Measurements from ENCODE around the gene FN1.

Gene FN1

GRCh38 chr2:215479121-215479520, 43.3 kb upstream of the FN1 start:
- Histone ChIP-seq H3K36me3 (ENCODE audit: control insufficient read depth, insufficient read depth, low read length) (no peaks in the 10 kb centered on the region), H3K4me2 (ENCODE audit: low read length) (no peak overlapping the region), H4K5ac (ENCODE audit: low read length) (no peak overlapping the region), H3K27ac (ENCODE audit: low read depth, low read length) (no peak overlapping the region), H4K8ac (ENCODE audit: low read depth, low read length) (no peak overlapping the region), H3K79me2 (ENCODE audit: control insufficient read depth, insufficient read depth, low read length) (no peaks in the 10 kb centered on the region), H3K9ac (ENCODE audit: low read length) (no peak overlapping the region), H2BK15ac (replicated peaks; ENCODE audit: low read depth) (no peak overlapping the region), H3K23ac (ENCODE audit: low read length) (no peak overlapping the region), H3K4ac (ENCODE audit: low read depth, low read length) (no peak overlapping the region), H2AK5ac (ENCODE audit: low read length) (no peak overlapping the region), H3K4me3 (ENCODE audit: low read length) (no peak overlapping the region), H2BK5ac (ENCODE audit: low read length) (no peak overlapping the region), H3K79me1 (ENCODE audit: low read length) (no peaks in the 10 kb centered on the region), H3K27me3 (ENCODE audit: insufficient read depth, low read length, poor library complexity) (no peaks in the 10 kb centered on the region), H3K56ac (ENCODE audit: low read length) (no peak overlapping the region), H2BK120ac (ENCODE audit: low read depth, low read length) (no peak overlapping the region), H3K18ac (ENCODE audit: low read length) (no peak overlapping the region), H3K4me1 (ENCODE audit: control insufficient read depth, low read depth, low read length) (no peaks in the 10 kb centered on the region)
- DNase-seq, result no peak
- WGBS (ENCODE audit: extremely low coverage, insufficient coverage, low lambda C conversion rate), result no CpG with 5 or more reads among the region's 2 CpGs

GRCh38 chr2:215476424-215476823, 40.6 kb upstream of the FN1 start:
- Histone ChIP-seq H3K18ac (ENCODE audit: low read length) (no peak overlapping the region), H4K8ac (ENCODE audit: low read depth, low read length) (no peak overlapping the region), H4K5ac (ENCODE audit: low read length) (no peak overlapping the region), H2BK15ac (replicated peaks; ENCODE audit: low read depth) (no peak overlapping the region), H2BK5ac (ENCODE audit: low read length) (no peak overlapping the region), H3K79me1 (ENCODE audit: low read length) (no peaks in the 10 kb centered on the region), H3K4me2 (ENCODE audit: low read length) (no peak overlapping the region), H3K79me2 (ENCODE audit: control insufficient read depth, insufficient read depth, low read length) (no peaks in the 10 kb centered on the region), H3K9ac (ENCODE audit: low read length) (no peak overlapping the region), H3K4me1 (ENCODE audit: control insufficient read depth, low read depth, low read length) (no peaks in the 10 kb centered on the region), H3K23ac (ENCODE audit: low read length) (no peak overlapping the region), H3K27ac (ENCODE audit: low read depth, low read length) (no peak overlapping the region), H3K4me3 (ENCODE audit: low read length) (no peak overlapping the region), H2BK120ac (ENCODE audit: low read depth, low read length) (no peak overlapping the region), H2AK5ac (ENCODE audit: low read length) (no peak overlapping the region), H3K27me3 (ENCODE audit: insufficient read depth, low read length, poor library complexity) (no peaks in the 10 kb centered on the region), H3K36me3 (ENCODE audit: control insufficient read depth, insufficient read depth, low read length) (no peaks in the 10 kb centered on the region), H3K56ac (ENCODE audit: low read length) (no peak overlapping the region), H3K4ac (ENCODE audit: low read depth, low read length) (no peak overlapping the region)
- no peak for DNase-seq
- no CpG with 5 or more reads among the region's 2 CpGs for WGBS (ENCODE audit: extremely low coverage, insufficient coverage, low lambda C conversion rate)

GRCh38 chr2:215466097-215466909, 30.4 kb upstream of the FN1 start:
- DNase-seq, result no peak
- Histone ChIP-seq H3K36me3 (ENCODE audit: control insufficient read depth, insufficient read depth, low read length) (no peaks in the 10 kb centered on the region), H3K9ac (ENCODE audit: low read length) (no peak overlapping the region), H2BK5ac (ENCODE audit: low read length) (no peak overlapping the region), H3K23ac (ENCODE audit: low read length) (no peak overlapping the region), H4K8ac (ENCODE audit: low read depth, low read length) (no peak overlapping the region), H4K5ac (ENCODE audit: low read length) (no peak overlapping the region), H3K56ac (ENCODE audit: low read length) (no peak overlapping the region), H3K4me2 (ENCODE audit: low read length) (no peak overlapping the region), H2BK15ac (replicated peaks; ENCODE audit: low read depth) (no peak overlapping the region), H3K4me1 (ENCODE audit: control insufficient read depth, low read depth, low read length) (no peaks in the 10 kb centered on the region), H3K18ac (ENCODE audit: low read length) (no peak overlapping the region), H3K4ac (ENCODE audit: low read depth, low read length) (no peak overlapping the region), H3K27ac (ENCODE audit: low read depth, low read length) (no peak overlapping the region), H3K4me3 (ENCODE audit: low read length) (no peak overlapping the region), H2BK120ac (ENCODE audit: low read depth, low read length) (no peak overlapping the region), H3K27me3 (ENCODE audit: insufficient read depth, low read length, poor library complexity) (no peaks in the 10 kb centered on the region), H3K79me1 (ENCODE audit: low read length) (no peaks in the 10 kb centered on the region), H2AK5ac (ENCODE audit: low read length) (no peak overlapping the region), H3K79me2 (ENCODE audit: control insufficient read depth, insufficient read depth, low read length) (no peaks in the 10 kb centered on the region)
- no CpG with 5 or more reads among the region's 3 CpGs for WGBS (ENCODE audit: extremely low coverage, insufficient coverage, low lambda C conversion rate)

GRCh38 chr2:215465256-215465655, 29.4 kb upstream of the FN1 start:
- H3K18ac ChIP-seq (ENCODE audit: low read length), result no peak overlapping the region
- no peak overlapping the region for H3K23ac ChIP-seq (ENCODE audit: low read length)
- no peak overlapping the region for H3K9ac ChIP-seq (ENCODE audit: low read length)
- H3K4me1 ChIP-seq (ENCODE audit: control insufficient read depth, low read depth, low read length), result no peaks in the 10 kb centered on the region
- H2BK15ac ChIP-seq (replicated peaks; ENCODE audit: low read depth), result no peak overlapping the region
- H2BK5ac ChIP-seq (ENCODE audit: low read length), result no peak overlapping the region
- no peak overlapping the region for H4K8ac ChIP-seq (ENCODE audit: low read depth, low read length)
- H3K4me3 ChIP-seq (ENCODE audit: low read length), result no peak overlapping the region
- no peak overlapping the region for H3K4ac ChIP-seq (ENCODE audit: low read depth, low read length)
- H2BK120ac ChIP-seq (ENCODE audit: low read depth, low read length), result no peak overlapping the region
- H3K79me1 ChIP-seq (ENCODE audit: low read length), result no peaks in the 10 kb centered on the region
- no peaks in the 10 kb centered on the region for H3K27me3 ChIP-seq (ENCODE audit: insufficient read depth, low read length, poor library complexity)
- H3K56ac ChIP-seq (ENCODE audit: low read length), result no peak overlapping the region
- no peak overlapping the region for H3K4me2 ChIP-seq (ENCODE audit: low read length)
- no peaks in the 10 kb centered on the region for H3K79me2 ChIP-seq (ENCODE audit: control insufficient read depth, insufficient read depth, low read length)
- peak; percentile 70 for DNase-seq
- no CpG with 5 or more reads among the region's 2 CpGs for WGBS (ENCODE audit: extremely low coverage, insufficient coverage, low lambda C conversion rate)
- no peaks in the 10 kb centered on the region for H3K36me3 ChIP-seq (ENCODE audit: control insufficient read depth, insufficient read depth, low read length)
- H2AK5ac ChIP-seq (ENCODE audit: low read length), result no peak overlapping the region
- no peak overlapping the region for H4K5ac ChIP-seq (ENCODE audit: low read length)
- H3K27ac ChIP-seq (ENCODE audit: low read depth, low read length), result no peak overlapping the region

GRCh38 chr2:215461836-215462532, 26.1 kb upstream of the FN1 start:
- Histone ChIP-seq H3K9ac (ENCODE audit: low read length) (no peak overlapping the region), H3K79me1 (ENCODE audit: low read length) (no peaks in the 10 kb centered on the region), H3K27ac (ENCODE audit: low read depth, low read length) (no peak overlapping the region), H3K56ac (ENCODE audit: low read length) (no peak overlapping the region), H3K18ac (ENCODE audit: low read length) (no peak overlapping the region), H3K36me3 (ENCODE audit: control insufficient read depth, insufficient read depth, low read length) (no peaks in the 10 kb centered on the region), H2BK5ac (ENCODE audit: low read length) (no peak overlapping the region), H2BK120ac (ENCODE audit: low read depth, low read length) (no peak overlapping the region), H3K23ac (ENCODE audit: low read length) (no peak overlapping the region), H3K4me1 (ENCODE audit: control insufficient read depth, low read depth, low read length) (no peaks in the 10 kb centered on the region), H3K79me2 (ENCODE audit: control insufficient read depth, insufficient read depth, low read length) (no peaks in the 10 kb centered on the region), H3K4me3 (ENCODE audit: low read length) (no peak overlapping the region), H2AK5ac (ENCODE audit: low read length) (no peak overlapping the region), H3K4ac (ENCODE audit: low read depth, low read length) (no peak overlapping the region), H4K8ac (ENCODE audit: low read depth, low read length) (no peak overlapping the region), H2BK15ac (replicated peaks; ENCODE audit: low read depth) (no peak overlapping the region), H4K5ac (ENCODE audit: low read length) (no peak overlapping the region), H3K27me3 (ENCODE audit: insufficient read depth, low read length, poor library complexity) (no peaks in the 10 kb centered on the region), H3K4me2 (ENCODE audit: low read length) (no peak overlapping the region)
- DNase-seq, result no peak
- no CpG with 5 or more reads among the region's 5 CpGs for WGBS (ENCODE audit: extremely low coverage, insufficient coverage, low lambda C conversion rate)
